Right lobe of liver (tissue), 6 donors: ENCODE measurements around the gene PISD. TPM values are rescaled to one million over a fixed set of nuclear protein-coding genes. Genes with fewer than 3 reads are reported as not detected.
A peak's percentile ranks its signal among the peaks of the same experiment; 100 is the strongest.

ENCODE experiments used
- ATAC-seq, 4 donors: fragments of 200-7000 bp; cut with Tn5 transposase; one replicate each; pipeline ENCODE4 v1.9.1; 2020; ENCODE audit warnings: mild to moderate bottlenecking in 4 of 4, moderate library complexity in 4 of 4
- DNase-seq, 3 donors: peaks; one replicate each; pipeline ENCODE4 v3.0.0-alpha.2; 2020
- H3K27ac ChIP-seq, 3 donors: fragments of 200-600 bp; one replicate each; pipeline ENCODE4 v1.8.0; 2022
- H3K27me3 ChIP-seq, 2 donors: fragments of 200-600 bp; one replicate each; pipeline ENCODE4 v1.8.0; 2022
- H3K36me3 ChIP-seq, 4 donors: fragments of 200-600 bp; sonication (generic) in 1 of 4; one replicate each; pipeline versions ENCODE4 v1.5.1 to v1.8.0; 2017 to 2022; ENCODE audit warnings: control low read depth in 1 of 4
- H3K4me1 ChIP-seq, 4 donors: fragments of 200-600 bp; sonication (generic) in 1 of 4; one replicate each; pipeline versions ENCODE4 v1.5.1 to v1.8.0; 2017 to 2022; ENCODE audit warnings: control low read depth in 1 of 4
- H3K4me3 ChIP-seq, 3 donors: fragments of 200-600 bp; one replicate each; pipeline ENCODE4 v1.8.0; 2022
- H3K9me3 ChIP-seq, 4 donors: fragments of 200-600 bp; sonication (generic) in 1 of 4; one replicate each; pipeline versions ENCODE4 v1.5.1 to v1.8.0; 2017 to 2022; ENCODE audit warnings: control low read depth in 1 of 4
- POLR2A ChIP-seq: fragments of 450-650 bp; IDR thresholded peaks from one replicate; pipeline ENCODE4 v1.6.1; 2017; ENCODE audit warnings: antibody characterized with exemption, mild to moderate bottlenecking
- WGBS: methylation state at CpG from one replicate; pipeline ENCODE4 v1.1.6; 2018; ENCODE audit warnings: low coverage, low lambda C conversion rate; ENCODE audit not compliant: insufficient coverage; ENCODE audit errors: missing lambda C conversion rate; 5-methylcytosine and 5-hydroxymethylcytosine counted together
- intact Hi-C, 2 donors: fragments of 100-400 bp; cut with DNase I; formaldehyde crosslinking; loops; one replicate each; pipeline versions ENCODE4 v1.11.2 to v1.14.1; 2022
- total RNA-seq, 6 experiments: library from RNA; depleted of rRNA in 2 of 6; stranded (reverse); fragments of >200 nt in 2 of 6; fragmentation: NEBNext Ultra II Directional in 3 of 6; extraction: Animal tissue kit (Norgen Biotek cat#: 25700) in 3 of 6; gene quantifications; one replicate each; pipeline versions ENCODE4 v1.1.0 to v1.2.4, GENCODE V29; 2016 to 2023
- TF ChIP-seq, protein P1 (sequence below), 4 donors: fragments of 200-600 bp in 3 of 4; fragments of 450-650 bp in 1 of 4; IDR thresholded peaks; one replicate each; pipeline versions ENCODE4 v1.5.1 to v1.8.0; 2016 to 2022; ENCODE audit warnings: antibody characterized with exemption in 4 of 4, mild to moderate bottlenecking in 2 of 4
- donor health status: DM: no; HTN: yes; CAD: no.
- donor health status: DM: no; HTN: no; CAD: no.
- donor health status: DM: no; HTN: no; CAD: no.
- donor health status: DM: no; HTN: yes; CAD: no.
- donor health status: DM: no; HTN: yes; CAD: no.

PISD gene
- total RNA-seq, 6 experiments from 2014 or later, result 15.5 to 22.9 (median 18.1) TPM

DNA sequence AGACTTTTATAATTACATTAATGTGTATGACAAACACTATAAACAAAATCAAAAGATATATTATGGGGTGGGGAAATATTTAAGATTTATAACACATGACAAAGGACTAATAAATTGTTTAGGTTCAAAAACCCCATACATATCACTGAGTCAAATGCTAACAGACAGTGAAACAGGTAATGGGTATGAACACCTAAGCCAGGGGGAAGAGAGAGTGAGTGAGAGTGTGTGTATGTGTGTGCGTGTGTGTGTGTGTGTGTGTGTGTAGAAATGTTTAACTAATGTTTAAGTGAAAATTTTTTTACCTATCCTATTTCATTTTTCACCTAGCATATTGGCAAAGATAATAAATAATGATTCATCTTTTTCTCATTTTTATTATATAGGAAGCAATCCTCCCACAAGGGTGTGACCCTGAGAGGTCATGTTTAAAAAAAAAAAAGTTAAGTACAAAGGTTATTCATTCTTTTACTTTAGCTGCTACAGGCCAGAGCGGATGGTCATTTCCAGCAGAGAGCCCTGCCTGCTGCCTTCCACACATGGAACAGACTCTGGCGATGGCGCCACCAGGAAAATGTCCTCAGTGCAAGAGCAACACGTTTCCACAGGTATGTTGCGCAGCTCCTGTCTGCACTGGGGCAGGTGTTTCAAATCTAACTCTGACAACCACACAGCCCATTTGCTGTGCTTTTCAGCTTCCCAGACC lies 72.9 kb downstream of the PISD start:
- H3K36me3 ChIP-seq, result no peaks in the 10 kb centered on the region
- TF ChIP-seq POLR2A, result peak; percentile 15
- TF ChIP-seq, protein P1, sequence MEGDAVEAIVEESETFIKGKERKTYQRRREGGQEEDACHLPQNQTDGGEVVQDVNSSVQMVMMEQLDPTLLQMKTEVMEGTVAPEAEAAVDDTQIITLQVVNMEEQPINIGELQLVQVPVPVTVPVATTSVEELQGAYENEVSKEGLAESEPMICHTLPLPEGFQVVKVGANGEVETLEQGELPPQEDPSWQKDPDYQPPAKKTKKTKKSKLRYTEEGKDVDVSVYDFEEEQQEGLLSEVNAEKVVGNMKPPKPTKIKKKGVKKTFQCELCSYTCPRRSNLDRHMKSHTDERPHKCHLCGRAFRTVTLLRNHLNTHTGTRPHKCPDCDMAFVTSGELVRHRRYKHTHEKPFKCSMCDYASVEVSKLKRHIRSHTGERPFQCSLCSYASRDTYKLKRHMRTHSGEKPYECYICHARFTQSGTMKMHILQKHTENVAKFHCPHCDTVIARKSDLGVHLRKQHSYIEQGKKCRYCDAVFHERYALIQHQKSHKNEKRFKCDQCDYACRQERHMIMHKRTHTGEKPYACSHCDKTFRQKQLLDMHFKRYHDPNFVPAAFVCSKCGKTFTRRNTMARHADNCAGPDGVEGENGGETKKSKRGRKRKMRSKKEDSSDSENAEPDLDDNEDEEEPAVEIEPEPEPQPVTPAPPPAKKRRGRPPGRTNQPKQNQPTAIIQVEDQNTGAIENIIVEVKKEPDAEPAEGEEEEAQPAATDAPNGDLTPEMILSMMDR (IDR thresholded peaks at IDR 0.05), result no peak
- no peak overlapping the region for H3K4me3 ChIP-seq
- no peak overlapping the region for H3K27ac ChIP-seq
- 53% methylated on average over 6 of the region's 6 CpGs for WGBS
- peak; percentile 78 to 96 (median 86) for ATAC-seq
- peak; percentile 54 to 64 (median 55) for DNase-seq
- H3K4me1 ChIP-seq, result peaks cover 0 to 6% (median 0%) of the 10 kb centered on the region in 4 donors
- H3K9me3 ChIP-seq, result no peaks in the 10 kb centered on the region
- H3K27me3 ChIP-seq, result no peaks in the 10 kb centered on the region
- intact Hi-C loops, result no loop called here

DNA sequence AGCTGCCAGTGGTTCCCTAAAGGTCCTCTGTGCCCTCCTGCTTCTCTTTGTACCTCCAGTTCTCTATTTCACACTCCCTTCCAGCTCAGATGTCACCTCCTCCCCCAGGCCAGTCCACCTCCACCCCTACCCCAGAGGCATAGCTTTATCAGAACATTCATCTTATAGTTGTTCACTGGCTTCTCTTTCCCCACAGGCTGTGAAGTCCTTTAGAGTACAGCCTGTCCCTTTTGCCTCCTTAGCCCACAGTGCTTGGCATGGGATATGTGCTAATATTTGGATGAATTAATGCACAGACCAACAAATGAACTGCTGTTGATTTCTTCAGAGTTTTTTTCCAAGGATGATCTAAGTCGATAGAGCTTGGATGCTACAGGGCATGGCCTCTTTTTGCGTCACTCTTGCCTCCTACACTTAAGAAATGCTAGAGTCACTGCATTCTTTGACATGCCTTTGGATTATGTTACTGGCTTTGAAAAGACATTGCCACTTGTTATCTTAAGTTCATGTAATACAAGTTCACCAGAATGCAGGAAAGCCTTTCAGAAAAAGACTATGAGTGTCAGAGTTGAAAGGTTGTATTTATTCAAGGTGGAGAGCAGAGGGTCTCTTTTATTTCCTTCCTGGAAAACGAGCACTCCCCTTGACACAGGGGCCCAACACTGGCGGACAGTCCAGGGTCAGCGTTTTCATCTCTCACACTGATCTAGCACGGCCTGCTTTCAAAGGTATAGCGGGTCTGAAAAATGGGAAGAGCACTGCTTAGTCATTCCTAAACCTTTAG lies 75.7 kb downstream of the PISD start:
- ATAC-seq (no peak), DNase-seq (no peak)
- 54% methylated on average over 3 of the region's 7 CpGs for WGBS

DNA sequence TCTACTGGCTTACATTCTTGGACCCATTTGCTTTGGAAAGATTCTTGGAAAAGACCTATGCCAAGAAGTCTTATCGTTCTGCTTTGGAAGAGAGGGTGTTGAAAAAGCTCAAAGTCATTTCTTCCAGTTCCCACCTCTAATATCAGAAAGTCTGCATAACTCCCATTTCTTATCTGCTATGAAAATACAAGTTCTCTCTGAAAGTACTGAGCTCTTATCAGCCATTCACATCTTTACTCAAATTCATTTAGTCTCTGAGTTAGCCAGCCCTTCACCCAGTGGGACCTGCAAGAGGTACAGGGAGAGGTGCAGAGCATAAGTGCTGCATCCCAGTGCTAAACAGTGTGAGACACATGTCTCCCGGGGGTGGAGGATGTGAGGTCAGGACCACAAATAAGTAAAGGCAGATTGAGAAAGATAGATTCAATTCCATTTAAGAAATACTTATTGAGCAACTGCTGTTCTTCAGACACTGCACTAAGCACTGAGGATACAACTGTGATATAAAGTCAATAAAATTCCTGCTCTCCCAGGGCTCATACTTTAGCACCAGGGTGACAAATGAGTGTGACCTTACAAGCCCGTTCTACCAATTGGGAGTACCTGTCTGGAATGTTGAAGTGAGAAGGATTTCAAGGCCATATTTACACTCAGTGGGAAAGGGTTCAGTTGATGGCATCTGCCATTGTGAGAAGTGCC lies 76.7 kb downstream of the PISD start:
- H3K4me3 ChIP-seq, result no peak overlapping the region
- DNase-seq (no peak), ATAC-seq (no peak)
- H3K36me3 ChIP-seq, result no peaks in the 10 kb centered on the region
- no peak overlapping the region for H3K27ac ChIP-seq
- H3K27me3 ChIP-seq, result no peaks in the 10 kb centered on the region
- intact Hi-C loops, result no loop called here
- 63% methylated on average over 2 of the region's 3 CpGs for WGBS
- peaks cover 0 to 9% (median 0%) of the 10 kb centered on the region in 4 donors for H3K4me1 ChIP-seq
- no peaks in the 10 kb centered on the region for H3K9me3 ChIP-seq
- no peak for TF ChIP-seq POLR2A
- TF ChIP-seq, protein P1 (IDR thresholded peaks at IDR 0.05), result no peak

More for the DNA sequence above, 75.7 kb downstream of the PISD start:
- Histone ChIP-seq H3K27me3 (no peaks in the 10 kb centered on the region), H3K36me3 (no peaks in the 10 kb centered on the region), H3K4me1 (peaks cover 0 to 6% (median 0%) of the 10 kb centered on the region in 4 donors), H3K9me3 (no peaks in the 10 kb centered on the region), H3K27ac (no peak overlapping the region), H3K4me3 (no peak overlapping the region)
- TF ChIP-seq POLR2A, result no peak
- TF ChIP-seq, protein P1 (IDR thresholded peaks at IDR 0.05), result no peak
- intact Hi-C loops, result no loop called here

DNA sequence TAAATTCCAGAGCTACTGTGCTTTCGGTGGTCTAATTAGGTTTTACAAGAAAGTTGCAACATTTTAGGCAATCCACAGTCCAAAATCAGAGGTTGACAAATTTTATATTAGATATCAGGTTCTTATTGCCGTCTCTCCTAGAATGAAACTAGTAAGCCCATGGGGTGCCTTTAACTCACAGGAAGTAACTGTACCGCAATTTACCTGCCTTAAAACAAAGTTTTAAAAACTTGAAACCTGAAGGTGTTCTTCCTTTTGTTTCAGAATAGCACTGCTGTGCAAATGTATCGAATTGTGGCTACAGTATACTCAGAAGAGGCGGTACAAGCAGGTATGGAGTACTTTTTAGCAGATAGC lies 77.2 kb downstream of the PISD start:
- Histone ChIP-seq H3K4me3 (no peak overlapping the region), H3K36me3 (no peaks in the 10 kb centered on the region), H3K4me1 (peaks cover 0 to 14% (median 0%) of the 10 kb centered on the region in 4 donors), H3K9me3 (no peaks in the 10 kb centered on the region), H3K27me3 (no peaks in the 10 kb centered on the region), H3K27ac (no peak overlapping the region)
- intact Hi-C loops, result no loop called here
- TF ChIP-seq, protein P1 (IDR thresholded peaks at IDR 0.05), result no peak
- no peak for TF ChIP-seq POLR2A
- ATAC-seq, result no peak
- no peak for DNase-seq
- 88% methylated on average over 5 of the region's 5 CpGs for WGBS
